Keratinocyte (primary cell): ENCODE data around the gene MRPL38. TPM values are rescaled to one million over a fixed set of nuclear protein-coding genes. Genes with fewer than 3 reads are reported as not detected.
A peak's percentile ranks its signal among the peaks of the same experiment; 100 is the strongest.
"Not testable (repeated sequence)": the region's sequence is repeated elsewhere in the genome, so short reads cannot be mapped to it uniquely, and the experiment has no call there.

Source experiments
- DNase-seq: peaks from one replicate; pipeline ENCODE4 v3.0.0-alpha.2; 2011; ENCODE audit warnings: low read depth, missing footprints, low spot score
- FAIRE-seq: peaks from 2 replicates; lab custom pipeline; 2011; peaks lifted over from hg19 to GRCh38; lab: Jason Lieb, UNC
- H2AFZ ChIP-seq: 2 replicates; pipeline ENCODE4 v1.6.0; 2012; ENCODE audit warnings: low read length, control low read depth, inconsistent platforms; ENCODE audit not compliant: control insufficient read depth
- H3K27ac ChIP-seq: 2 replicates; pipeline ENCODE4 v1.5.1; 2011; ENCODE audit warnings: low read length; ENCODE audit not compliant: control insufficient read depth, insufficient read depth
- H3K27me3 ChIP-seq: 3 replicates; pipeline ENCODE4 v1.6.0; 2011; ENCODE audit warnings: low read length; ENCODE audit not compliant: control insufficient read depth, insufficient read depth; ENCODE audit errors: extremely low read depth
- H3K36me3 ChIP-seq, 2 experiments: 2 replicates in 1 of 2; 3 replicates in 1 of 2; pipeline ENCODE4 v1.5.1; 2011; ENCODE audit warnings: low read length in 2 of 2, mild to moderate bottlenecking in 1 of 2; ENCODE audit not compliant: control insufficient read depth in 2 of 2, insufficient read depth in 2 of 2; ENCODE audit errors: extremely low read depth in 1 of 2
- H3K4me1 ChIP-seq: 3 replicates; pipeline ENCODE4 v1.5.1; 2011; ENCODE audit warnings: low read length; ENCODE audit not compliant: control insufficient read depth, insufficient read depth; ENCODE audit errors: extremely low read depth
- H3K4me2 ChIP-seq: 3 replicates; pipeline ENCODE4 v1.6.0; 2011; ENCODE audit warnings: low read depth, low read length; ENCODE audit not compliant: control insufficient read depth, insufficient read depth; ENCODE audit errors: extremely low read depth
- H3K4me3 ChIP-seq, 3 experiments: fragments of 200-600 bp in 1 of 3; sonication (generic) in 1 of 3; 2 replicates in 2 of 3; 3 replicates in 1 of 3; pipeline ENCODE4 v1.5.1; 2011 to 2016; ENCODE audit warnings: low read length in 3 of 3, mild to moderate bottlenecking in 3 of 3, control low read depth in 2 of 3, inconsistent platforms in 1 of 3, low read depth in 1 of 3, mixed read lengths in 1 of 3, mixed run types in 1 of 3, moderate library complexity in 1 of 3; ENCODE audit not compliant: control insufficient read depth in 2 of 3, insufficient read depth in 2 of 3; ENCODE audit errors: extremely low read depth in 1 of 3
- H3K79me2 ChIP-seq: 2 replicates; pipeline ENCODE4 v1.6.0; 2012; ENCODE audit warnings: low read length; ENCODE audit not compliant: control insufficient read depth, insufficient read depth
- H3K9ac ChIP-seq: 3 replicates; pipeline ENCODE4 v1.6.0; 2011; ENCODE audit warnings: low read length; ENCODE audit not compliant: control insufficient read depth, insufficient read depth; ENCODE audit errors: extremely low read depth
- H3K9me1 ChIP-seq: 3 replicates; pipeline ENCODE4 v1.6.0; 2011; ENCODE audit warnings: low read length; ENCODE audit not compliant: control insufficient read depth, insufficient read depth; ENCODE audit errors: extremely low read depth
- H3K9me3 ChIP-seq: 2 replicates; pipeline ENCODE4 v1.5.1; 2012; ENCODE audit warnings: low read depth, low read length; ENCODE audit not compliant: control insufficient read depth
- H4K20me1 ChIP-seq: 3 replicates; pipeline ENCODE4 v1.6.0; 2011; ENCODE audit warnings: low read length; ENCODE audit not compliant: control insufficient read depth, insufficient read depth; ENCODE audit errors: extremely low read depth
- CTCF ChIP-seq, 3 experiments: IDR thresholded peaks in 1 of 3; conservative IDR thresholded peaks in 1 of 3; optimal IDR thresholded peaks in 1 of 3; 2 replicates in 2 of 3; 3 replicates in 1 of 3; pipeline versions ENCODE3 to v1.5.1; 2011; ENCODE audit warnings: low read length in 3 of 3, mild to moderate bottlenecking in 3 of 3, moderate library complexity in 2 of 3, control low read depth in 1 of 3, inconsistent platforms in 1 of 3; ENCODE audit not compliant: insufficient read depth in 2 of 3; ENCODE audit errors: extremely low read depth in 1 of 3
- EZH2 ChIP-seq: IDR thresholded peaks from one replicate; pipeline ENCODE4 v1.6.1; 2012; ENCODE audit warnings: inconsistent platforms, mild to moderate bottlenecking, low read length, moderate library complexity
- dilution Hi-C: fragments of 300-500 bp; cut with MboI; formaldehyde crosslinking; loops from one replicate; pipeline ENCODE4 v1.7.0; 2020; ENCODE audit warnings: low sequenced_read_pairs; ENCODE audit not compliant: extremely low pct_ligation_motif_present
- polyA plus RNA-seq, 5 experiments: library from polyadenylated mRNA; depleted of rRNA in 3 of 5; stranded (reverse) in 3 of 5; stranded (forward) in 1 of 5; unstranded in 1 of 5; fragments of >200 nt; gene quantifications; 1 replicate in 1 of 5; 2 replicates in 3 of 5; 3 replicates in 1 of 5; pipeline versions ENCODE4 v1.2.1 to v1.2.3, GENCODE V29; 2011 to 2012; ENCODE audit warnings: missing spikeins in 2 of 5, low read depth in 1 of 5, low replicate concordance in 1 of 5

The MRPL38 gene
- polyA plus RNA-seq, 1 donor (not counting 4 experiments of a cell fraction or from before 2014, with no cell fraction given), result 25.2 TPM

DNA sequence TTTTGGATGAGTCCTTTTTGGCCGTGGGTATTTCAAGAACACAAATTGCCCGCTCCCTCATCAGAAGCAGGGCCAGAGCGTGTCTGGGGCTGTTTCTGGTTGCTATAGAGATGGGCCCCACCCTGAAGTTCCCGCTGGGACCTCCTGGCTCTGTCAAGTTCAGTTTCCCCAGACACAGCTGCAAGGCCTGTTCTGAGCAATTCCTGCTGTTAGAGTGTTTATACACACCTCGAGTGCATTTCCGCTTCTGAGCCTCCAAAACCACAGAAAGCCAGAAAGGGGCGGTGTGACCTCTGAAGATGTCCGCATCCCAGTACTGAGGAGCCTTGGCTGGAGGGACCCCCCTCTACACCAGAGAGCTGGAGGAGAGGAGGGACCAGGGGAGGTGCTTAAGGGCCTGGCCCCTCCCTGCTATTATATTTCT lies 40.2 kb downstream of the MRPL38 start:
- Histone ChIP-seq H3K79me2 (no peaks in the 10 kb centered on the region), H2AFZ (peak overlapping the region; percentile 52), H3K4me2 (peak overlapping the region; percentile 77), H3K9me1 (no peaks in the 10 kb centered on the region), H3K36me3 (no peaks in the 10 kb centered on the region), H3K4me3 (peak overlapping the region in 2 of 3 experiments; percentile 32 to 45), H3K4me1 (peaks cover 15% of the 10 kb centered on the region), H3K27me3 (no peaks in the 10 kb centered on the region), H4K20me1 (no peaks in the 10 kb centered on the region), H3K9ac (peak overlapping the region; percentile 69), H3K27ac (peak overlapping the region; percentile 84), H3K9me3 (no peaks in the 10 kb centered on the region)
- peak; percentile 61 for FAIRE-seq
- DNase-seq, result no peak
- dilution Hi-C loops, result no loop called here
- TF ChIP-seq EZH2 (no peak), CTCF (optimal IDR thresholded peaks at IDR 0.05 in 1 of 3, IDR thresholded peaks at IDR 0.05 in 1 of 3, conservative IDR thresholded peaks at IDR 0.05 in 1 of 3; ENCODE audit: extremely low read depth in 1 of 3, insufficient read depth in 2 of 3, low read length in 3 of 3) (no peak)

DNA sequence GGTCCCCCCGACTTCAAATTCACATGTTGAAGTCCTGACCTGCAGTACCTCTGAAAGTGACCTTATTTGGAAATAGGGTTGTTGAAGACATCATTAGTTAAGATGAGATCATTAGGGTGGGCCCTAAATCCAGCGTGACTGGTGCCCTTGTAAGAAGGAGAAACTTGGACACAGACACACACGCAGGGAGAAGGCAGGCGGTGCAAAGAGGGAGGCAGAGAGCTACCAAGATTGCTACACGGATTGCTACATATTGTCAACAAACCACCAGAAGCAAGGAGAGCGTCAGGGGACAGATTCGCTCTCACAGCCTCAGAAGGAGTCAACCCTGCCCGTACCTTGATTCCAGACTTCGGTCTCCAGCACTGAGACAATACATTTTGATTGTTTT lies 42.8 kb downstream of the MRPL38 start:
- Histone ChIP-seq H3K9ac (no peak overlapping the region), H2AFZ (no peak overlapping the region), H3K9me1 (no peaks in the 10 kb centered on the region), H3K4me3 (no peak overlapping the region), H3K27me3 (no peaks in the 10 kb centered on the region), H3K4me1 (peaks cover 15% of the 10 kb centered on the region), H3K27ac (no peak overlapping the region), H3K79me2 (no peaks in the 10 kb centered on the region), H4K20me1 (no peaks in the 10 kb centered on the region), H3K4me2 (no peak overlapping the region), H3K9me3 (no peaks in the 10 kb centered on the region), H3K36me3 (no peaks in the 10 kb centered on the region)
- no peak for FAIRE-seq
- dilution Hi-C loops, result no loop called here
- DNase-seq, result no peak
- TF ChIP-seq CTCF (optimal IDR thresholded peaks at IDR 0.05 in 1 of 3, IDR thresholded peaks at IDR 0.05 in 1 of 3, conservative IDR thresholded peaks at IDR 0.05 in 1 of 3; ENCODE audit: extremely low read depth in 1 of 3, insufficient read depth in 2 of 3, low read length in 3 of 3) (no peak), EZH2 (no peak)

DNA sequence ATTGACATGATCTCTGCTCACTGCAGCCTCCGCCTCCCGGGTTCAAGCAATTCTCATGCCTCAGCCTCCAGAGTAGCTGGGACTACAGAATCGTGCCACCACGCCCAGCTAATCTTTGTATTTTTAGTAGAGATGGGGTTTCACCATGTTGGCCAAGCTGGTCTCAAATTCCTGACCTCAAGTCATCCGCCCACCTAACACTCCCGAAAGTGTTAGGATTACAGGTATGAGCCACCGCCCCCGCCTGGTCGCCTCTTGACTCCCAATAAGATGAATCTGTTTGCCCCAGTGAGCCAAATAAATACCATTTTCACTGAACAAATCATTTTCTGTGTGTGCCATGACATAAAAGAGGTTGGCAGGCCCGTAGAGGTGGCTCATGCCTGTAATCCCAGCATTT lies 45.3 kb downstream of the MRPL38 start:
- FAIRE-seq, H3K36me3 ChIP-seq, dilution Hi-C loops, DNase-seq, H3K79me2 ChIP-seq, H2AFZ ChIP-seq, H3K27me3 ChIP-seq, H3K9me3 ChIP-seq, H3K27ac ChIP-seq, H3K4me3 ChIP-seq, H3K9me1 ChIP-seq, H3K4me2 ChIP-seq, H4K20me1 ChIP-seq, H3K9ac ChIP-seq: not testable (repeated sequence)
- H3K4me1 ChIP-seq, result peaks cover 16% of the 10 kb centered on the region
